PFSK-1 (cell line): Measurements from ENCODE around the gene BRCC3.

ENCODE experiments used
- POLR2AphosphoS5 ChIP-seq: IDR thresholded peaks from 2 replicates; pipeline ENCODE4 v1.6.1; 2012; ENCODE audit warnings: low read depth, mild to moderate bottlenecking, control low read depth, low read length, moderate library complexity
- SIN3A ChIP-seq: IDR thresholded peaks from 2 replicates; pipeline ENCODE4 v1.6.1; 2012; ENCODE audit warnings: mild to moderate bottlenecking, low read length, moderate library complexity, borderline replicate concordance; ENCODE audit not compliant: insufficient read depth
- TAF1 ChIP-seq: IDR thresholded peaks from 2 replicates; pipeline ENCODE4 v1.6.1; 2012; ENCODE audit warnings: low read length, control low read depth, borderline replicate concordance; ENCODE audit not compliant: insufficient read depth

- TF ChIP-seq TAF1 = no peak
- TF ChIP-seq SIN3A = no peak
- no peak for TF ChIP-seq POLR2AphosphoS5
Observed at GRCh38 chrX:155022585-155022984, 48.7 kb upstream of the BRCC3 start, which contains the start of gene F8.
